HG03439 (cell line): ENCODE results near the gene SERPINA10.
"Not testable (repeated sequence)": the region's sequence is repeated elsewhere in the genome, so short reads cannot be mapped to it uniquely, and the experiment has no call there.

Experiments used
- ATAC-seq: cut with Tn5 transposase; IDR thresholded peaks from one replicate; pipeline ENCODE4 v1.9.1; 2021; ENCODE audit warnings: mild to moderate bottlenecking, moderate library complexity; ENCODE audit not compliant: unreplicated experiment

The SERPINA10 gene

GRCh38 chr14:94284221-94284620 lies 8.8 kb downstream of the SERPINA10 start:
- ATAC-seq = no peak

DNA sequence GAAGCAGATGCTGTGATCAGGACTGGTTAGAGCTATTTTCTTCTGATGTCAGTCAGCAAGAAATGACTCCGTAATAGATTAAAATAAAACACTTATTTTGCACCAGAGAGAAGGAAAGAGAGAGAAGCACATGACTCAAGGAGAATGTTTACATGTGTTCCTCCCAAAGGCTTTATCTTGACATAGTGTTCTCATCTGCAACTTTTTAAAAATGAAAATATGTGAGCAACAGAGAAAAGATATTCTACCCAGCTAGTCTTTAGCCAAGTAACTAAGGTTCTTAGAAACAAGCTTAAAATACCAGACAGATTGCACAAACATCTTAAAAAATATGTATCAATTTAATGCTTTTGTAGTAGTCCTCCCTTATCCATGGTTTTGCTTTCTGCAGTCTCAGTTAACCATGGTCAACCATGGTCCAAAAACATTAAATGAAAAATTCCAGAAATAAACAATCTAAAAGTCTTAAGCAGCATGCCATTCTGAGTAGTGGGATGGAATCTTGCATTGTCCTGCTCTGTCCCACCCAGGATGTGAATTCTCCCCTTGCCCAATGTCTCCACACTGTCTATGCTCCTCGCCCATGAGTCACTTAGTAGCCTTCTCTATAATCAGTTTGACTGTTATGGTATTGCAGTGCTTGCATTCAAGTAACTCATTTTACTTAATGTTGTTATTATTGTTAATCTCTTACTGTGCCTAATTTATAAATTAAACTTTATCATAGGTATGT lies 9.9 kb downstream of the SERPINA10 start:
- ATAC-seq = no peak

DNA sequence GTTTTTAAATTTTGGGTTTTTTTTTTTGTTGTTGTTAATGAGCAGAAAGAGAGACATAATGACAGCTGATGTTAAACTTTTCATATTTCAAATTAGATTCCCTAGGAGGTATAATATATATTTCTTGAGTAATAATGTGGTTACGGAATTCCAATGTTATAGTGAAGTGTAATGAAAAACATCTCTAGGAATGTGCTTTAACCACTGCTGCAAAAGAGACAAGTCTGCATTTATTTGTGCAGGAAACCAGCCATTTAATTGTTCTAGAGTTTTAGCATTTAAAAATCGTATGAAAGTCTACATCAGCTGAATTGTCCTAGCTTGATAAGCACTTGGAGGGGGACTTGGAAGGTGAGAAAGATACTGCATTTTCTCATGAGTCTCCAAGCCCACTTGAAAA lies 14.3 kb downstream of the SERPINA10 start:
- ATAC-seq = no peak

DNA sequence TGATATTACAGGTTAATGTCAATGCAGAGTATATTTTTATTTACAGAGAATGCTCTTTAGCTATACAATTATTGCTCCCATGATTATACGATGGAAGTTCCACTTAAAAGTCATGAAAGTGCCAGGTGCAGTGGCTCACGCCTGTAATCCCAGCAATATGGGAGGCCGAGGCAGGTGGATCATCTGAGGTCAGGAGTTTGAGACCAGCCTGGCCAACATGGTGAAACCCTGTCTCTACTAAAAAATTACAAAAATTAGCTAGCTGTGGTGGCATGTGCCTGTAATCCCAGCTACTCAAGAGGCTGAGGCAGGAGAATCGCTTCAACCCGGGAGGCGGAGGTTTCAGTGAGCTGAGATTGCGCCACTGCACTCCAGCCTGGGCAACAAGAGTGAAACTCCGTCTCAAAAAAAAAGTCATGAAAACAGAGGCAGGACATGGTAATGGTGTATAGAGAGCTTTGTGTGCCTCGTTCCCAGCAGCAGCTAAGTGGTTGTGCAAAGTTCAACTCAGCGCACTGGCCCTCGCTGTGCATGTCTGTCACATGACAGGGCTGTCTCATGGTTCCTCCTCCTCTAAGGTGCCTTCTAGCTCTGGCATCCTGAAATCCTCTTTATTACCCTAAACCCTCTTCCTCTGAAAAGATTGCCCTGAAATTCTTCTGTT lies 16.0 kb downstream of the SERPINA10 start:
- ATAC-seq = not testable (repeated sequence)

GRCh38 chr14:94269156-94269555 lies 23.9 kb downstream of the SERPINA10 start:
- ATAC-seq = no peak

DNA sequence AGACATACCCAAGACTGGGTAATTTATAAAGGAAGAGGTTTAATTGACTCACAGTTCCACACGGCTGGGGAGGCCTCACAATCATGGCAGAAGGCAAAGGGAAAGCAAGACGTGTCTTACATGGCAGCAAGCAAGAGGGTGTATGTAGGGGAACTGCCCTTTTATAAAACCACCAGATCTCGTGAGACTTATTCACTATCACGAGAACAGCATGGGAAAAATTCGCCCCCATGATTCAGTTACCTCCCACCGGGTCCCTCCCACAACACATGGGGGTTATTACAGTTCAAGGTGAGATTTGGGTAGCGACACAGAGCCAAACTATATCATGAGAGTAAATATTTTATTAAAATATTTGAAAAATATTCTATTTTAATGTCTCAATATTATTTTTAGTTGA lies 24.5 kb downstream of the SERPINA10 start:
- not testable (repeated sequence) for ATAC-seq

DNA sequence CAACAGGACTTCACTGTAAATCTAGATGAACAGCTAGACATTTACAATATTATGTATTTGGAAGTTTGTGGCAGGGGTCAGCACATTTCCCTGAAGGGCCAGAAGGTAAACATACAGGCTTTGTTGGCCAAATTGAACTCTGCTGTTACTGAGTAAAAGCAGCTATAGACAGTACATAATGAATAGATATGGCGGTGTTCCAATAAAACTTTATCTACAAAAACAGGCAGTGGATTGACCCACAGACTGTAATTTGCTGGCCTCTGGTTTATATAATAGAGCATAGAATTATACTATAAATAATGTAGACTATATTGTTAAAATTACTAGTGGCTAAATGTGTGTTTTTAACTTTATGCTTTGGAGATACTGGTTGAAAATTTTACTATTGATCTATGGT lies 25.7 kb downstream of the SERPINA10 start:
- no peak for ATAC-seq

GRCh38 chr14:94264195-94264594 lies 28.9 kb downstream of the SERPINA10 start:
- ATAC-seq = not testable (repeated sequence)

DNA sequence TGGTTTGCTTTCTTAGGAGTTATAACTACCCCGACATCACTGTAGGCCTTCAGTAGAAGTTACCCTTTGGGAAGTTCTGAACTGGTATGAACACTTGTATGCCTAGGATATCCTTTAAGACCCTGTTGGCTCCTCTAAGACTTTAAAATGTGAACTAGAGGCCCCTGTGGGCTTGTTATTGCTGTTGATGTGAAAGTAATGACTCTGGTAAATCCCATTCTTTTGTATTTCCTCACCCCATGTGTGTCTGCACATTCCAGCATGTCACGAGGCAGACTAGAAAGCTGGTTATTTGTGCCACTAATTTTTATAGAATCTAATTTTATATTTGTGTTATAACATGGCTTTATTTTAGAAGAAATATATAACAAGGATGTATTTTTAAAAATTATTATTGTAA lies 48.9 kb downstream of the SERPINA10 start:
- ATAC-seq = no peak

- ATAC-seq = no peak
These were observed 53.7 kb downstream of the SERPINA10 start for GRCh38 chr14:94239406-94239805.

GRCh38 chr14:94237983-94238382 lies 55.1 kb downstream of the SERPINA10 start:
- no peak for ATAC-seq

GRCh38 chr14:94237046-94237445 lies 56.0 kb downstream of the SERPINA10 start:
- no peak for ATAC-seq
